GM21367 (cell line): ENCODE data around the gene RRAS.

ENCODE experiments used
- ATAC-seq: cut with Tn5 transposase; IDR thresholded peaks from one replicate; pipeline ENCODE4 v1.9.1; 2021; ENCODE audit not compliant: unreplicated experiment

RRAS gene

GRCh38 chr19:49596954-49597702, 42.8 kb downstream of the RRAS start:
- no peak for ATAC-seq

GRCh38 chr19:49596407-49596806, 43.5 kb downstream of the RRAS start:
- no peak for ATAC-seq

DNA sequence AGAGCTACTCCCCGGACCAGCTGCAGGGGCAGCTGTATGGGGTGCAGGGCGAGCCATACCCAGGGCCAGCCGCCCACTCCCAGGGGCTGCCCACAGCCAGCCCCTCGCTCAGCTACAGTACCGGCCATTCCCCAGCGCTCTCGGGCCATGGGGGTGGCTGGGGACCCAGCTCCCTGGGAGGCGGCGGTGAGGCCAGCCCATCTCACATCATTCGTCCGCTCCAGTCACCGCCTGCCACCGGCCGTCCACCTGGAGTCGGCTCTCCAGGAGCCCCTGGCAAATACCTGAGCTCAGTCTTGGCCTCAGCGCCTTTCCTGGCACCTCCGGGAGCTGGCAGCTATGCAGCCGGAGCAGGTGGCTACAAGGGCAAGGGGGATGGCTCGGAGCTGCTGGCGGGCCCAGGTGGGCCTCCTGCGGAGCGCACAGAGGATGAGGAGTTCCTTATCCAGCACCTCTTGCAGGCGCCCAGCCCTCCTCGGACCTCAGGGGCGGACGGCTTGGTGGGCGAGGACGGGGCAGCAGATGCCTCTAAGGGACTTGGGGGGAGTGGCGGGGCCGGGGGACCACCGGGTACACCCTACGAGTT, 44.0 kb downstream of the RRAS start:
- ATAC-seq = no peak

- ATAC-seq = no peak
Observed at GRCh38 chr19:49594993-49595818, 44.7 kb downstream of the RRAS start.

- no peak for ATAC-seq
Observed at GRCh38 chr19:49594157-49594992, 45.6 kb downstream of the RRAS start.

DNA sequence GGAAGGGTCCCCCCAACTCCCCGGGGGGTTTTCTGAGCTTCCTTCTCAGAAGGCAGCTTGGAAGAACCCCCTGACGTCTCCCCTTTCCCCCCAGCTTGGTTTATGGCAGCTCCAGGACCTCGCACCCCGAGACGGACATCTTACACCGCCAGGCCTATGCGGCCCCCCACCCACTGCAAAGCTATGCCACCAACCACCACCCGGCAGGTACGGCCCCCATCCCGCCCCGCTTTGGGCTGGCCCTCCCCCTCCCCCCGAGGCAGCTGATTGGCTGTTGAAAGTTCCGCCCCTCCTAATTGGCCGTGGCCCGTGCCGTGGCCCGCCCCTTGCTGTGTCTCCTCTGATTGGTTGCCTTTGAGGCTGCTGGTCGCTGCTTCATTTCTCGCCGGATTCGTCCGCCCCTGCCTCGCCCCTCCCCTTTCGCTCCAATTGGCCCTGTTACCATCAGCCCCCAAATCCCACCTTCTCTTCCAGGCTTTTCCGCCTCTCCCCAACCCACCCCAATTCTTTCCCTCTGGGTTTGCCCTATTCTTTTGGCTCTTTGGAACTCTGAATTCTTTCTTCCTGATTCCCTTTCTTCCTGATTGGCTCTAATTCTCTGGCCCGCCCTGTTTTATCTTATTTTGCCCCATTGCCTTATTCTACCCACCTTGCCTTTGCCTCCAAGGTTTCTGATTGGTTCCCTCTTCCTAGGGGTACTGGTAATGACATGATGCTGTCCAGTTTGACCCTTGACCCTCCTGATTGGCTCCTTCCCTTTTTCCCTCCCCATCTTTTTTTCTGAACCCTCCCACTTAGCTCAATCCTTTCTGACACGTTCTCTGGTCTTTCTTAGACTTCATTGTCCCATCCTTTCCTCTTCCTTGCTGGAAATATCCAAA, 46.5 kb downstream of the RRAS start:
- ATAC-seq = peak; percentile 38

- ATAC-seq = no peak
Observed at GRCh38 chr19:49592486-49593232, 47.3 kb downstream of the RRAS start.

DNA sequence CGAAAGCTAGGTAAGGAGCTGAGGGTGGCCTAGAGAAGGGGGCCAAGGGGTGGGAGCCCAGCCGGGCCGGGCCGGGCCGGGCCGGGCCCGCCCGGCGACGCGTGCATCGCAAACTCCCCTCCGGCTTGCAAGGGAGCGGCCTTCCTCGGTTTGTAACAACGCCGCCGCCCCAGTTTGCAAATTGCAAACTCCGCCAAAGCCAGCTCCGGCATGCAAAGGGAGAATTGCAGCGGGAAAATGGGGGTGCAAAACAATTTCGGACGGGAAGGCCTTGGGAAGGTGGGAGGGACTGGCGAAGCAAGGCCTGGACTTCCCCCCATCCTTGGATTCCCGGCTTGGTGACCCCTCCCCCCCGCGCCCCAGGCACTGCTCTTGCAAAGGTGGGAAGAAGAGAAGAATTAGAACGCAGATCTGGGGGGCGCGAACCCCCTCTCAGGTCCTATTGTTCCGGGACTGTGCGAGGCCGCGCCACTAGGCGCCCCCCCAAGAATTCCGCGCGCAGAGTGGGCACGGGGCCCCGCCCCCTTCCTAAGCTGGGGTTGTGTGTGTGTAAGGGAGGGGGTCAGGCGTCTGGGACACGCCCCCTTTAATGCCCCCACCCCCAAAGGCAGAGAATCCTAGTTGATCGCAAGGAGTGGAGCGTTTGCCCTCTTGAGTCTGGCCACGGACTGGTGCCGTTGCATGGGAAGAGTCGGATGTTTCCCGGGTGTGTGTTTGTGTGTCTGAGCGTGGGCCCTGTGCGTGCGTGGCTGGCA, 48.0 kb downstream of the RRAS start:
- ATAC-seq = no peak

GRCh38 chr19:49590971-49591730, 48.8 kb downstream of the RRAS start, which contains the start of gene PRR12:
PRR12 (plus strand) TSS chr19:49591182; CDS start chr19:49591655, 473 bp downstream.
- ATAC-seq = no peak

DNA sequence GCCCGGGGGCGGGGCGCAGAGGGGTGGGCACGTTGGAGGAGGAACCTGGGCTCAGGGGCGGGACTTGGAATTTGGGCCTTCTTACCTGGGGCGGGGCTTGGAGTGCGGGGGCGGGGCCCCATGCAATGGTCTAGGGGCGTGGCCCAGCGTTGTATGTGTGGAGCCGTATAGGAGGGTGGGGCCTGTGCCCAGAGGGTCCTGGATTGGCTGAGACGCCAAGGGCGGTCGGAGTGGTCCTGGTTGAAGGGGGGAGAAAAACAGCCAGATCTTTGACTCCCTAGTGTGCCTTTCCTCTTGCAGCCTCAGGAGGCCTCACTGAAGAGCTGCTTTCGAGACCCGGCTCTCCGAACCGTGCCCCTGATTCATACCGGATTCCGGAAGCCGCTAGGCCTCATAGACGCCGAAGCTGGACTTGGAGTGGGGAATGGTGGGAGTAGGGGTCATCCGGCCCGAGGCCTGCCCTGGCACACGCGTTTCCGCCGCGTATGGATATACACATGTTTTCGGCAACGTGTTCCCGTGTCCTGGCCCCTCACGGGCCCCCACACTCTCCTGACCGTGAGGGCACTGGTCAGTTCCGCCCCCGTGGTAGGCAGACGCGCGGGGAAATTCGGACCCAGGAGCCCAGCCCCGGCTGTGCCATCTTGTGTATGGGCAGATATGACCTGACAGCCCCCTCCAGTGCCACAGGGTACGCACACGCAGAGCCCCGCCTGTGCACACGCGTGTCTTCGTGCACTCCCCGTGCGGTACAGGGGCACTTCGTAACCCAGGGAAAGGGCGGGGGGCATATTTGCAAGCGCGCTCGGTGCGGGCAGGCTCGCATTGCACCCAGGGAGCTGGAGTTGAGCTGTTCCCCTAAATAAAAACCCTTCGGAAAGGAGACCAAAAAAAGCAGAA, 49.6 kb downstream of the RRAS start:
- peak; percentile 35 for ATAC-seq

DNA sequence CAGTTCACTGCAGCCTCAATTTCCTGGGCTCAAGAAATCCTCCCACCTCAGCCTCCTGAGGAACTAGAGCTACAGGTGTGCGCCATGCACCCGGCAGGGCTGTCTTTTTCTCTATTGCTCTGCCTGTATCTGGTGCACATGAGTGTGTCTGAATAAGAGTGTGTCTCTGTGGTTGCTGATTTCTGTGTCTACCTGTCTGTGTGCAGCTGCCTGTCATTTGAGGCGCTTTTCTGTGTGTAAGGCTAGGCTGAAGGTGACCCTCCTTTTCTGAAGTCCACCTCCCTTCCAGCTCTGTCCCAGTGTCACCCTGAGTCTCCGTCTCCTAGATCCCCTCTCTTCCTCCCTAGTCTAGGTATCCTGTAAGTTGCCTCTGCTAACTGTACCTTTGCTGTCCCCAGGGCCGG, 50.4 kb downstream of the RRAS start:
- ATAC-seq = no peak

DNA sequence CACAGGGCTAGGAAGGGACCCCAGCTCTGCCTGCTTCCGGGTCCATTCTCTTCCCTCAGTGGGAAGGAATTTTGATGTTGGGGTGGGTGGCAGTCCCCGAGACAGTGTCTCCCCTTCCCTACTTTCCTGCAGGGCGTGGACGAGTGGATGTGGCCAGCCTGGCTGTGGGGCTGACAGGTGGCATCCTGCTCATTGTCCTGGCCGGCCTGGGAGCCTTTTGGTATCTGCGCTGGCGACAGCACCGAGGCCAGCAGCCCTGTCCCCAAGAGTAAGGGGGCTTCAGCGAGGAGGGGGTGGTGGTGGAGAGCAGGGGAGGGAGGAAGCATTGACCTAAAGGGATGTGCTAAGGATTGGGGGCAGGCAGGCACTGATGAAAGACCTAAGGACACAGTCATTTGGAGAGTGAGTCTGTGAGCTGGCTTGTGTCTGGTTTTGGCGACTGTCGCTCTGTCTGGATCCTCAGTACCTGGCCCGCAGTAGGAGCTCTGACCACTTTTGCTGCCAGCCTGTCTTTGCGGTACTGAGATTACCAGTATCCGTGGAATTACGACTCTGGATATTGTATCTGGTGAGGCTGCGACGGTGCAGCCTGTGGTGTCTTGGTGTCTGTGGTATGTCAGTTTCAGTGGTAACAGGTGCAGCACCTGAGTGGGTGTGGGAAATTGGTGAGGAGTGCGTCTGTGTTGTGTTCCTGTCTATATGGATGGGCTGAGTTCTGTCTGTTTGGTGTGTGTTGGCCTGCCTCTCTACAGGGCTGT, 51.4 kb downstream of the RRAS start:
- no peak for ATAC-seq

DNA sequence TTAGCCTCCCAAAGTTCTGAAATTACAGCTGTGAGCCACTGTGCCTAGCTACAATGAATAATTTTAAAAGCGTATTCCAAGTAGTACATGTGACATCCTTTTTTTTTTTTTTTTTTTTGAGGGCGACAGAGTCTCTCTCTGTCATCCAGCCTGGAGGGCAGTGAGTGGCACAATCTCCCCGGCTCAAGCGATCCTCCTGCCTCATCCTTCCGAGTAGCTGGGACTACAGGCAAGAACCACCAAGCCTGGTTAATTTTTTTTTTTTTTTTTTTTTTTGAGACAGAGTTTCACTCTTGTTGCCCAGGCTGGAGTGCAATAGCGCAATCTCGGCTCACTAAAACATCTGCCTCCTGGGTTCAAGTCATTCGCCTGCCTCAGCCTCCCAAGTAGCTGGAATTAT, 52.7 kb downstream of the RRAS start:
- no peak for ATAC-seq
